ENCODE data around the gene DRICH1.
A peak's percentile ranks its signal among the peaks of the same experiment; 100 is the strongest.
"Not testable (repeated sequence)": the region's sequence is repeated elsewhere in the genome, so short reads cannot be mapped to it uniquely, and the experiment has no call there.

Gene DRICH1

DNA sequence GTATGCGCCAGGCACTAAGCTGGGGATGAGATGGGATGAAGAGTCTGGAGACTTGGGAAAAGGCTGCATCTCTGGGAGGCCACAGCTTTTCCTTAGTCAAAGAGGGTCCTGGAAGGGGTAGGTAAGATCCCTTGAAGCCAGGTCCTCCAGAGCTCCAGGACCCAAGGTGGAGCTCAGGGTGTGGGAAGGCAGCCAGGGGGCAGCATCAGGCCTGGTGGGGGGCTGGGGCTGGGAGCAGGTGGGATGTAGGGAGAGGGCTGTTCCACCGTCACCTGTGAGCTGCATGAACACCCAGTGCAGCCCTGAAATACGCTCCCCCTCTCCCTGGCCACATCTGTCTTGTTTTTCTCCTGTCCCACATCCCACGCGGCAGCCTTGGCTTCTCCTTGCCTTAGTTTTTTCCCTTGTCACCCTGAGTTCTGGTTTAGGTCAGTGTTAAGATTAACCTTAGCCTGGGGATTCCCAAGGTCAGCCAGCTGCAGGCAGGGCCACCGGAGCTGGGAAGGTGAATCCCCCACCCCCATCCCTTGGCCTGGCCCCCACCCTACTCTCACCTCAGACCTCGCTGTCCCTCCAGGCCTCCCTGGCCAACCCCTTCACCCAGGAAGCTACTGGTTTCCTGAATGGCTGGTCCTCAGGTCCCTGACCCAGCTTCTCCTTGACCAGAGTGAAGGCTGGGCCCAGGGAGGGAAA is 34.4 kb downstream of the DRICH1 start:
- not testable (repeated sequence) for DNase-seq

DNA sequence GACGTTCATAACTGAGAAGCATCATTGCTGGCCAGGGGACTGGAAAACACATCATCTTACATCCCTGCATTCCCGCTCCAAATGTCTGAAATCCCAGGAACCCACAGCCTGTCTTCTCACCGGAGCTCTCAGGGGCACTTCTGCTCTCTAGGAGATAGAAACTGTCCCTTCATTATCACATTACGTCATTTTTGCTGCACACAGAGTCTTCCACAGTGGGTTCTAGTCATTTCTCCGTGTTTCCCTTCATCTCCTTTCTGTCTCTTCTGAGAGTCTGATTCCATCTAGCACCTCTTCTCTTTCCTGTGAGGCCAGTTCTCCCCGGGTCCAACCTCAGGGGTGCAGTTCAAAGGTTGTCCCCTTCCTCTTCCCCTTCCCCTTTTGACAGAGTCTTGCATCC is 36.2 kb downstream of the DRICH1 start:
- not testable (repeated sequence) for DNase-seq

DNA sequence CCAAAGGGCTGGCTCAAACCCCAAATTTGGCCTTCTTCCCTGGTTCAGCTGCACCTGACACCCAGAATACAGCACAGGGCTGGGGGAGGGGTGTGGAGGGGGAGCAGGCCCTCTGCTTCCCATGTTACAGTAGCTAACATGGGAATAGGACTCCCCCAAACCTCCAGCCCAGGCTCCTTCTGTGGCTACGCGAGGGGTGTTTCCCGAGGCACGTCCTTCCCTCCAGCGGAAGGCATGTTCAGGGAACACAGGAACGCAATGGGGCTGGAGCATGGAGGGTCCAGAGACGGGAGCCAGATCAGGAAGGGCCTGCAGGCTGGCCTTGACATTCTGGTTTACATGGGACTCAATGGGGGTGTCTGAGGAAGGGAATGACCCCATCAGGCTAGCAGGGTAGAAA is 40.3 kb downstream of the DRICH1 start:
- no peak for DNase-seq

DNA sequence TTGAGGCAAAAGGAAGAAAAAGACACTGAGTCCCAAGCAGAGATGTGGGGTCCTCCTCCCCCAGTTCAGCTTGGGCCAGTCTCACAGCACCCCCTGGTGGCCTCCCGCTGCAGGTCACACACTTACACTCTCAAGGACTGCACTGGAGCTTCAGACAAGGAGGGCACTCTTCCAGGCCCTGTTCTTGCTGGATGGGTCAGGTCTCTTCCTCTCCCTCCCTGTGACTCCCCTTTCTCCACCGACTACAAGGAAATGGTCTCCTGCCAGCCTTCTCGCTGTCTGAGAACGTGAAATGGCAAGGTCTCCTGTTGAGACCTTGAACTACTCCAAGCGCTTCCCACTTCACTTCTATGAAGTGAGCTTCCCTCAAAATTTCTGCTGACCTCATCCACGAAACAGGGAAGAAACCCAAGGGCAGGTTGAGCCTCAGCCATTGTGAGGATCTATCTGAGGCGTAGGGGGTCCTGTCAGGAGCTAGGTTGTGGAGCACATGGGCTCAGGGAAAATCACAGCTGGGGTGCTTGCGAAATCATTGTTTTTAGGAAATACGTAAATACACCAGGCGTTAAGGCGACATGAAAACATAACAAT is 40.8 kb downstream of the DRICH1 start:
- DNase-seq = peak; percentile 89

DNA sequence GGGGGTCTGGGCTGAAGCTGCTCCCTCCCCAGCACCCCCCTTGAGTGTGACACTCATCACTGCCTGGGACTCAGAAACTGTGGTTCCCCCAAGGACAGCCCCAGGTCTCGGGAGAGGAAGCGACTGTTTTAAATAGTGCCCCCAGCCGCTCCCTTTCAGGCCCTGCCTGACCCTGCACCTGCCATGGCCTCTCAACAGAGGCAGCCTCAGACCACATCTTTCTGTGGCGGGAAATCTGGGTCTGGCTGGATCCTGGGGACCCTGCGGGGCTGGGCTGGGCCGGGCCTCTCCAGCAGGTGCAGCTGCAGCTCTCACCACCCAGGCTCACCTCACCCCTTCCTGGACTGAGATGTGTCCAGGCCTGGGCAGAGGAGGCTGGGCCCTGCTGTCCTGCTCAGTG is 48.3 kb downstream of the DRICH1 start:
- DNase-seq = no peak

DNA sequence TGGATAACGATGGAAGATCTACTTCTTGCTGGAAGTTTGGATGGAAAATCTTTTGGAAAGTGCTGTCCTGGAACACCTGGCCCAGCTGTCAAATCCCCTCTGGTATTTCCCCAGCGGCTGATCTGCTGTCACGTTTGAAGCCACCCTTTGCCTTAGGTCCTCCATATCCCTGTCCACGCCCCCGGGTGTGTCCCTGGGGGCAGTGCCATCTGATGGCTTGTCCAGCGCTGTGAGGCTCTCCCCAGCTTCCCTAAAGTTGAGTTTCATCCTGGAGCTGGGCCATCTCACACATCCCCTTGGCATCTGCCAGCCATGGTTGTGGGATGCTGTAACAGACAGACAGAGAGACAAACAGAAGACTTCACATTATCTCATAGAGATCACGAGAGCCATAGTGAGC is 49.0 kb downstream of the DRICH1 start:
- no peak for DNase-seq

DNA sequence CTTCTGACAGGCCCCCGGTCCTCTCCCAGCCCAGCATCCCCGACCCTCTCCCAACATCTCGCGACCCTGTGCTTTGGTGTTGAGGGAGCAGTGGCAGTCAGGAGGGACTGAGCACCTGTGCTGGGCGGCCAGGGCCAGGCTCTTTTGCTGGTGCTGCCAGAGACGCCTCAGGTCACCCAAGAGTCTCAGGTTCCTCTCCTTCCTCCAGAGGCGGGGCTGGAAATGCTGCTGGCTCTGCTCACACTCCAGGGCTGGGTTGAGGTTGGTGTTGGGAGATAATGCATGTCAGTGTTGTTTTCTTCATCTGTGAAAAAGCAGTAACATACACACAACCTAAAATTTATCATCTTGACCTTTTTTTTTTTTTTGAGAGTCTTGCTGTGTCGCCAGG is 50.9 kb downstream of the DRICH1 start:
- no peak for DNase-seq

DNA sequence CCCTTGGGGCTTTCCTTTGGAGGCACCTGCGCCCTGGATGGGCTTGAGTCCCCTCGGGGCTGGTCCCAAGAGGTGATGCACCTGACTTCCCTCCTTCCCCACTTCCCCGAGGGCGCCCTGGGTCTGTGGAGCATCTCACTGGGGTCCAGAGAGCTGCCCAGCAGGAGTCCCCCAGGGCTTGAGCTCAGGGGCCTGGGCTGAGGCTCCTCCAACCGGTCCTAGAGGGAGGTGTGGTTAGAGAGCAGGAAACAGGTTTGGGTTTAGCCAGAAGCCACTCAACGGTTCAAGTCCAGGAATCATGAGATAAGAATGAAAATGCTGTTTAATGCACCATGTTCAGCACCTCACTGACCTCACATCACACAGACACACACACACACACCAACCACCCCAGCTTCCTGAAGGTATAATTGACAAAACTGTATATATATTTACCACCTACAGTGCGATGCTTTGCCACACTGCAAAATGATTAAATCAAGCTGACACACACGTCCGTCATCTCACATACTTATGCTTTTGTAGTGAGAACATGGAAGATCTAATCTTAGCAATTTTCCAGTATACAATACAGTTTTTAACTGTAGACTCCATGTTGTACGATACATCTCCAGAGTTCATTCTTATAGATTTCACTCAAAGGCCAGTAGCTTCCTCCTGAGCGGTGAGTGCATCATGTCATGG is 51.4 kb downstream of the DRICH1 start:
- DNase-seq = no peak

DNA sequence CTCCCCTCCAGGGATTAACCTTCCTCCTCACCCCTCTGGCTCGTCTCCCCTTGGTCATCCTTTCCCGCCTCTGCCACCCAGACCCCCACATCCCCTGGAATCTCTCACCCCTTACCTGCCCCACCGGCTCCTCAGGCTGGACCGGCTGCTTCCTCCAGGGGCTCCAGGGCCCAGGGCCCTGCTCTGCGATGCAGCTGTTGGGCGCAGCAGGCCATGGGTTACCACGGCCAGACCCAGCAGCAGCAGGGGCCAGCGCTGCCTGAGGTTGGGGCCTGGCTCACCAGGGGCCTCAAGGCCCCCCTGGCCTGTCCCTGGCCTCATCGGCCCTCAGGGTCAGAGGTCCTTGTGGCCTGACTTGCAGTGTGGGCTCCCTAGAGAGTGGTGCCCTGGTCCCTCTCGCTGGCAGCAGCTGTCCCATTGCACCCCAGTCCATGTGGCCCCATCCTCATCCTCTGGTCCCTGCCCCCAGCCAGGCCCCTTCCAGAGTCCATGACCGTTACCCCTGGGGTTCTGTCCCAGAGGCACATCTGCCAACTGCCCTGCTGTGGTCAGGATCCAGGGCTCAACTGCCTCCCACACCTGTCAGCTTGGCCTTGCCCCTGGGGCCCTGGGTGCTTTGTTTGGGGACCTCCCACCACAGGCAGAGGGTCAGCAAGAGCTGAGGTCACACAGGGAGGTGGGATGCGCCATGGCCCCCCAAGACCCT is 52.1 kb downstream of the DRICH1 start, which contains the start of gene IGLL1:
IGLL1 (minus strand) TSS at position 421 of the 706 bp plus-strand sequence; CDS start at position 321, 100 bp downstream.
- DNase-seq = no peak

DNA sequence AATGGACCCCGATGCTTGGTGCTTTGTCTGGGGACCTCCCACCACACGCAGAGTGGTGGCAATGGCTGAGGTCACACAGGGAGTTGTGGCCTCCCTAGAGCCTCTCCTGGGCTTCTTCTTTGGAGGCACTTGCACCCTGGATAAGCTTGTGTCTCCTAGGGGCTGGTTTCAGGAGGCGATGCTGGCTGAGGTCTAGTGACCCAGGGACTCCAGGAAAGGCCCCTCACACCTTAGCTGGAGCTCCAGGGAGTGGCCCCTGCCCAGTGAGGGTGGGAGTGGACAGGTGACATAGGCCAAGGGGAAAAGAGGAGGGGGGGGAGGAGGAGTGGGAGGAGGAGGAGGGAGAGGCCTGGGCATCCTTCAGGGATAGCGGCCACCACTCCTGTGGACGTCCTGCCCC is 52.8 kb downstream of the DRICH1 start:
- no peak for DNase-seq

DNA sequence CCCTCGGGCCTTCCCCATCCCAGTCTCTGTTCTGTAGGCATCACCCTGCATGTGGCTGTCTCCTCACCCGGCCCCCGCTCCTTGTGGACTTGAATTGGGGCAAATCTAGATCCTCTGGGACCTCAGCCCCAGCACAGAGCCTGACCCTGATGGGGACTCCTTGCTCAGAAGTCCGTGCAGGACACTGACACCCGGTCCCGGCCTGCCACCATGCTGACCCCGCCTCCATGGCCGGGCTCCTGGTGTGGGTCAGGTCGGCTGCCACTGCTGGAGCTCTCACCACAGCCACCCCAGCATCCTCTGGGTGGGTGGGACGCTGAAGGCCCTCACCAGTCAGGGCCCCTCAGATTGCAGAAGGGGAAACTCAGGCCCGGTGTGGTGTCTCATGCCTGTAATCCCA is 53.8 kb downstream of the DRICH1 start:
- DNase-seq = no peak

DNA sequence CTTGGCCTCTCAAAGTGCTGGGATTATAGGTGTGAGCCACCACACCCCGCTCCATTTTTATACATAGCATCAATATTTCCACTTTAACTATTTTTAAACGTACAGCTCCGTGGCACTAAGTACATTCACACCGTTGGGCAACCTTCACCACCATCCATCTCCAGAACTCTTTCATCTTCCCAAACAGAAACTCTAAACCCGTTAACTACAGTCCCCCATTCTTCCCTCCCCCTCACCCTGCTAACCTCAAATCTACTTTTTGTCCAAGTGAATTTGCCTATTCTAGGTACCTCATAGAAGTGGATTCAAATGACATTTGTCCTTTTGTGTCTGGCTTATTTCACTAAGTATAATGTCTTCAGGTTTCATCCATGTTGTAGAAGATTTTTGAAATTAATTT is 55.4 kb downstream of the DRICH1 start:
- no peak for DNase-seq

DNA sequence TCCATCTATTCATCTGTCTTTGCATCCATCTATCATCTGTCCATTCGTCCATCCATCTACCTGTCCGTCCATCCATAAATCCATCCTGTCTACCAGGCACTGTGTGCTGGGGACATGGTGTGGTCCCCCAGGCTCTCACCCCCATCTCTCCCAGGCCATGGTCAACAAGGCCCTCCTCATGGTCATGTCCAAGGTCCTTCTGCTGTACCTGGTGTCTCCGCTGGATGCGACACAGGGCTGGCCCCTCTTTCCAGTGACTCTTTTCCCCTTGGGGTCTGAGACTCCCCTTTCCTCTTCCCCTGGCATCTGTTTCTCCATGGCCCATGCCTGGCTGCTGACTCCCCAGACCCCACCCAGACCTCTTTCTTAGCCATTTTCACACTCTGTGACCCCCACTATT is 56.5 kb downstream of the DRICH1 start:
- no peak for DNase-seq

DNA sequence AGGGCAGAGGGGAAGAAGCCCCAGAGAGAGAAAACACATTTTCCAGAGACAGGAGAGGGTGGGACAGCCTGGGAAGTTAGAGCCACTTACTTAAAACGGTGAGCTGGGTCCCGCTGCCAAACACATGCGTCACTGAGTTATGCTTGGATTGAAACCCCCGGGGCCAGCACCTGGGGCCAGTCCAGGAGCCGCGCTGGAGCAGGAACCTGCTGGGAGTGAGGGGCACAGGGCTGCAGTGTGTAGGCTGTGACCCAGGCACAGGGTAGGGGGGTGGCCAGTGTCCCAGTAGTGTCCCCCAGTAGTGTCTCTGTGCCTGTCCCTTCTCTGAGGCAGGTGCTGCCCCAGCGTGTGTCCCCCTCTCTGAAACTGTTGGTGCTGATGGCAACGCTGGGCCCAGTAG is 57.2 kb downstream of the DRICH1 start:
- no peak for DNase-seq

DNA sequence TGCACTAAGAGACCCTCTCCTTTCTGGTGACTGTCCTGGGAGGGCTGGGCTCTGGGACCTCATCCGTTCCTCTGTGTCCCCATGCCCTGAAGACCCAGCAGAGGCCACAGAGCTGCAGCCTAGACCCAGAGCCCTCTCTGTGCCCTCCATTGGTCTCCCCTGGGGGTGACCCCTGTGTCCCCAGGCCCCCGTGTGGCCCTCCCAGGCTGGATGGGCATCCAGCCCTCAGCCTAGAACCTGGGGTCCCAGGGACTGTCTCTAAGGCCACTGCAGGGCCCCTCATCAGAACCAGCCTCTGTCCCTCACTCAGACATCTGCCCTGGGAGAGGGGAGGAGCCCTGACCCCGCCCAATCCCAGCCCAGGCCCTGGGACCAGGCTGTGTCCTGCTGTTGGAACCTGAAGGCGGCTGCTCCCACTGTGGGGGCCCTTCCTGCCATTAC is 57.7 kb downstream of the DRICH1 start:
- DNase-seq = no peak

DNA sequence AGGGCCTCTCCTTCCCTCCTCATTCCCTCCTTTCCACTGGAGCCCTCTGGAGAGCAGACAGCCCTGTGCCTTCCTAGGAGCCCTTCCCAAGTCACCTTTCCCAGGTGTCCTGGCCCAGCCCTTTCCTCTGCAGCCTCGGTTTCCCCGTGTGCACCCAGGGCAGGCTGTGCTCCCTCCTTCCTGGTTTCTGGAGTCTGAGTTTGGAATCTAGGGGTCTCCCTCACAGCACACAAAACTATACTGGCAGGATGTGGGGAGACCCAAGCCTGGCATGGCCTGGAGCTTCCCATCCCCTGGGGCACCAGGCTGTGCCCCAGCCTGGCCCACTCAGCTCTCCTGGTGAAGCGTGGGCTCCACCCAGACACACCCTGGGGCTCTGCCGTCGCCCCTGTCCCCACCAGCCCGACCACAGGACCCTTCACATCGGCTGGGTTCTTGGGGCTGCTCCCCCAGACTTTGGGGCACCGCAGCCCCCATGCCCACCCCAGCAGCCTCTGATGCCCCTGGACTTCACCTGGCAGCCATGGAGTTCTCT is 58.4 kb downstream of the DRICH1 start:
- DNase-seq = not testable (repeated sequence)

DNA sequence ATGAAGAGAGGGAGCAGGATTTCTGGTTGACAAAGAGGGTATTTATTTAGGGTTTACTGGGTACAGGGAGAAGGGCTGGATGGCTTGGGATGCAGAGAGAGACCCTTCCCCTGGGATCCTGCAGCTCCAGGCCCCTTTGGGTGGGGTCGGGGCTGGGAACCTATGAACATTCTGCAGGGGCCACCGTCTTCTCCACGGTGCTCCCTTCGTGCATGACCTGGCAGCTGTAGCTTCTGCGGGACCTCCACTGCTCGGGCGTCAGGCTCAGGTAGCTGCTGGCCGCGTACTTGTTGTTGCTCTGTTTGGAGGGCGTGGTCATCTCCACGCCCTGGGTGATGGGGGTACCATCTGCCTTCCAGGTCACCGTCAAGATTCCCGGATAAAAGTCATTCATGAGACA is 59.0 kb downstream of the DRICH1 start:
- not testable (repeated sequence) for DNase-seq

DNA sequence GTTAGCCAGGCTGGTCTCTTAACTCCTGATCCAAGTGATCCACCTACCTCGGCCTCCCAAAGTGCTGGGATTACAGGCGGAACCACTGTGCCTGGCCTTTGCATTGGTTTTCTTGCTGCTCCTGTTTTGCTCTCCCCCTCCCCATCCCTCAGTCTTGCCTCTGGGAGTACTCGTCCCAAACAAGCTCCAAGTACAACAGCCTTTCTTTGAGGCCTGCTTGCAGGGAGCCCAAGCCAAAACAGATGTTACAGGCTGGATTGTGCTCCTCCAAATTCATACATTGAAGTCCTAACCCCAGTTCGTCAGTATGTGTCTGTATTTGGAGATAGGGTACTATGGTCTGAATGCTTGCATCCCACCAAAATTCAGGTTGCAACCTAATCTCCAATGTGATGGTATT is 60.6 kb downstream of the DRICH1 start:
- no peak for DNase-seq

DNA sequence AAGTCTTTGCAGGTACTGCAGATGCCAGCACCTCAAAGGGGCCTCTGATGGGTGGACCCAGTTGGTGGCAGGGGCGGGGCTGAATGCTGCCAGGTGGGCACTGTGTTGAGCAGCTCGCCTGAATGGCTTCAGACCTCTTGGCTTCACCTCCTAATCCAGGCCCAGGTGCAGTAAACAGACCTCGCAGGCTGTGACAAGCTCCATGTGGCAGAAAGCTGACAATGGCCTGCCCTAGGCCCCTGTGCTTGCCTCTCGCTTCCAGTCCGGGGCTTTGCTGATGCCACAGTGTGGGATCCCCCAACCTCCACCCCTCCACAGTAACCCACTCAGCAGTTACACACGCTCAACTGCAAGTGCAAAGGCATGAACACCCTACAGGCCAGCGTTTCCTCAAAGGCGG is 61.4 kb downstream of the DRICH1 start:
- DNase-seq = no peak

DNA sequence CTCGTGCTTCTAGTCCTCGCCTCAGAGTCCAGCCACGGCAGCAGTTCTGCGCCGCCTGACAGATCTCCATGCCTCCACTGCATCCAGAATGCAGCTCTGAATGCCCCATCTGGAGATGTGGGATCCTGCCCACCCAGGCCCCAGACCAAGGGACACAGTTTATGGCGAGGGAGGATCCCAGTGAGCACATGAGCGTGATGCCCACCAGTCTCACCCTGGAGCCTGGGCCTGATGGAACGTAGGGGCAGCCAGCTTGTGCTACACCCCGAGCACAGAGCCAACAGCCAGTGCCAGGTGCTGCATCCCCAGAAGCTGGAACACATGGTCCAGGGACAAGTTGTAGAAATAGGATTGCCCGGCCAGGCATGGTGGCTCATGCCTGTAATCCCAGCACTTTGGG is 62.4 kb downstream of the DRICH1 start:
- DNase-seq = no peak

DNA sequence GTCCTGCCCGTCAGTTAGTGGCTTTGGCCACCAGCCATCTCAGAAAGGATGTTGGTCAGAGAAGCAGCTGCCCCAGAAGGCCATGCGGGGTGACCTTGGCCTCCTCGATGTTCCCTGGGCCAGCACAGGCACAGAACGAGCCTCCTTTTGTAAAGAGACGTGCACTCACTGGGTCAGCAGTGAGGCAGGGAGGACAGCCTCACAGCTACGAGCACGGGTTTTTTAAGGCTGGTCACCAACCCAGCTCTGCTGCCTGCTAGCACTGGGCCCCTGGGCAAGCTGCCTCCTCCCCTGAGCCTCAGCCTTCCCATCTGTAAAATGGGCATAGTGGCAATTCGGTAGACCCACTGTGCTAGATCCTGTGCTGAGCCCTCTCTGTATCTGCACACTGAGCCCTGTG is 62.8 kb downstream of the DRICH1 start:
- DNase-seq = no peak

DNA sequence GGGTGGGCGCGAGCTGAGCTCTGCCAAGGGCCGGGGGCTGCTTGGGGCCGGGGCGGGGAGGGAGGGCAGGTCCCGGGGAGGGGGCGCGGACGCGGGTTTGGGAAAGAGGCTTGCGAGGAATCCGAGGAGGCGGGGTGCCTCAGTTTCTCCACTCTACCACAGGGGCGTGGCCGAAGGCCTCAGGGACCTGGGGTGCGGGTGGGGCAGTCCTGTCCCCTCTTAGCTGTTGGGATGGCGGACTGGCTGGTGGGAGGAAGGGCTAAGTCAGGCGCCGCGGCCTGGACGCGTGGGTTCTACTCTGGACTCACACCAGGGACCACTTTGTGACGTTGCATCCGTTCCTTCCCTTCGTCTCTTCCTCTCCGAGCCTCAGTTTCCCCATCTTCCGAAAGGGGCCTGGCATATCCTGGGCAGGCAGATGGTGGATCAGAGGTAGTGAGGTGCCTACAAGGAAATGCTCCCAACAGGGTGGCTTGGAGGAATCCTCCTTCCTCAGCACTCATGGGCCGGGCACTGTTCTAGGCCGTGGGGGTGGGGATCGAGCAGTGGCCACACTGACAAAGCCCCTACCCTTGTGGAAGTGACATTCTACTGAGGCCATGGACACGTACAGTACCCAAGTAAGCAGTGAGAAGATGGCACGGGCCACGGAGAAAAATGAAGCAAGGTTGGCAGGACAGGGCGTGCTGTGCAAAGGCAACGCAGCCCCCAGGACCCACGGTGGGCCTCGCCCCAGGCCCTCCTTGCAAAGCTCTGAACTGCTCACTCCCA is 65.2 kb downstream of the DRICH1 start:
- DNase-seq = peak; percentile 44
